B cell (primary cell): Measurements from ENCODE around the gene ODR4.

Experiments used
- CTCF ChIP-seq: fragments of 200-600 bp; IDR thresholded peaks from one replicate; pipeline ENCODE4 v1.8.0; 2022; ENCODE audit warnings: antibody characterized with exemption, mild to moderate bottlenecking
- EZH2 ChIP-seq: IDR thresholded peaks from 2 replicates; pipeline ENCODE4 v1.6.1; 2012; ENCODE audit warnings: borderline replicate concordance, low read depth, mild to moderate bottlenecking, moderate library complexity, low read length; ENCODE audit not compliant: insufficient read depth, poor library complexity, severe bottlenecking

- TF ChIP-seq CTCF (no peak), EZH2 (no peak)
These were observed 53.4 kb downstream of the ODR4 start for GRCh38 chr1:186429017-186429416.
